Neural progenitor cell (in vitro differentiated cells): Measurements from ENCODE around the gene ZNF878. TPM values are rescaled to one million over a fixed set of nuclear protein-coding genes. Genes with fewer than 3 reads are reported as not detected.
A peak's percentile ranks its signal among the peaks of the same experiment; 100 is the strongest.
"Not testable (repeated sequence)": the region's sequence is repeated elsewhere in the genome, so short reads cannot be mapped to it uniquely, and the experiment has no call there.

ENCODE experiments used
- DNase-seq: peaks from one replicate; pipeline ENCODE4 v3.0.0-alpha.2; 2016; ENCODE audit warnings: low spot score
- H2AFZ ChIP-seq: fragments of 200-600 bp; sonication (generic); replicated peaks from 2 replicates; pipeline ENCODE4 v1.6.1; 2016; ENCODE audit warnings: antibody characterized with exemption
- H3F3A ChIP-seq: fragments of 200-600 bp; sonication (generic); 2 replicates; pipeline ENCODE4 v1.6.1; 2016; ENCODE audit warnings: antibody characterized with exemption, low read depth
- H3K27ac ChIP-seq: fragments of 200-600 bp; sonication (generic); 2 replicates; pipeline ENCODE4 v1.5.1; 2016; ENCODE audit warnings: mild to moderate bottlenecking
- H3K27me3 ChIP-seq: fragments of 200-600 bp; sonication (generic); 2 replicates; pipeline ENCODE4 v1.6.1; 2016; ENCODE audit warnings: mild to moderate bottlenecking, moderate library complexity
- H3K36me3 ChIP-seq: fragments of 200-600 bp; sonication (generic); 2 replicates; pipeline ENCODE4 v1.5.1; 2016
- H3K4me1 ChIP-seq: fragments of 200-600 bp; sonication (generic); 2 replicates; pipeline ENCODE4 v1.6.1; 2016; ENCODE audit warnings: mixed run types
- H3K4me2 ChIP-seq: fragments of 200-600 bp; sonication (generic); 2 replicates; pipeline ENCODE4 v1.6.1; 2016
- H3K4me3 ChIP-seq: fragments of 200-600 bp; sonication (generic); 2 replicates; pipeline ENCODE4 v1.5.1; 2016
- H3K79me2 ChIP-seq: fragments of 200-600 bp; sonication (generic); 2 replicates; pipeline ENCODE4 v1.6.1; 2016; ENCODE audit warnings: low read depth
- H3K9ac ChIP-seq: fragments of 200-600 bp; sonication (generic); 2 replicates; pipeline ENCODE4 v1.6.1; 2016
- H3K9me3 ChIP-seq: fragments of 200-600 bp; sonication (generic); 2 replicates; pipeline ENCODE4 v1.5.1; 2016; ENCODE audit warnings: low read depth
- H4K20me1 ChIP-seq: fragments of 200-600 bp; sonication (generic); 2 replicates; pipeline ENCODE4 v1.6.1; 2016; ENCODE audit warnings: low read depth
- H3K27ac Mint-ChIP-seq: 3 replicates; pipeline ENCODE4 v1.8.0; 2021; ENCODE audit warnings: mixed read lengths
- H3K27me3 Mint-ChIP-seq: 2 replicates; pipeline ENCODE4 v1.8.0; 2022; ENCODE audit warnings: low read depth, mild to moderate bottlenecking, inconsistent platforms, moderate library complexity, mixed read lengths; ENCODE audit not compliant: insufficient read depth
- H3K36me3 Mint-ChIP-seq: 3 replicates; pipeline ENCODE4 v1.8.0; 2021; ENCODE audit warnings: mixed read lengths
- H3K4me1 Mint-ChIP-seq: 3 replicates; pipeline ENCODE4 v1.8.0; 2021; ENCODE audit warnings: mixed read lengths
- H3K4me3 Mint-ChIP-seq: 3 replicates; pipeline ENCODE4 v1.8.0; 2021; ENCODE audit warnings: mild to moderate bottlenecking, moderate library complexity, mixed read lengths
- H3K9me3 Mint-ChIP-seq: 3 replicates; pipeline ENCODE4 v1.8.0; 2020; ENCODE audit warnings: mixed read lengths
- CTCF ChIP-seq: fragments of 200-600 bp; sonication (generic); IDR thresholded peaks from 2 replicates; pipeline ENCODE4 v1.5.1; 2017; ENCODE audit warnings: antibody characterized with exemption, mild to moderate bottlenecking
- EZH2 ChIP-seq: fragments of 200-600 bp; sonication (generic); IDR thresholded peaks from 2 replicates; pipeline ENCODE4 v1.6.1; 2017; ENCODE audit warnings: antibody characterized with exemption, mild to moderate bottlenecking, moderate library complexity
- EZH2phosphoT487 ChIP-seq: fragments of 200-600 bp; sonication (generic); IDR thresholded peaks from 2 replicates; pipeline ENCODE4 v1.6.1; 2017; ENCODE audit warnings: antibody characterized with exemption
- total RNA-seq: library from RNA; depleted of rRNA; stranded (reverse); fragments of >200 nt; gene quantifications from 2 replicates; pipeline ENCODE4 v1.2.3, GENCODE V29; 2015; ENCODE audit warnings: low replicate concordance

Gene ZNF878
- total RNA-seq, 1 donor from 2014 or later, result 3.0 TPM

GRCh38 chr19:12090807-12091206, 38.0 kb upstream of the ZNF878 start:
- no peaks in the 10 kb centered on the region for H3K4me1 ChIP-seq
- peak; percentile 77 for DNase-seq
- no peaks in the 10 kb centered on the region for H3K27me3 ChIP-seq
- H3K4me2 ChIP-seq, result no peak overlapping the region
- no peak overlapping the region for H3K9ac ChIP-seq
- H3K36me3 ChIP-seq, result peaks cover 14% of the 10 kb centered on the region
- H3K9me3 Mint-ChIP-seq, result peaks cover 57% of the 10 kb centered on the region
- H3K27ac ChIP-seq, result no peak overlapping the region
- no peak overlapping the region for H3K4me3 ChIP-seq
- no peak overlapping the region for H2AFZ ChIP-seq
- peaks cover 13% of the 10 kb centered on the region for H3K36me3 Mint-ChIP-seq
- peaks cover 4% of the 10 kb centered on the region for H3K9me3 ChIP-seq
- H3K27me3 Mint-ChIP-seq, result no peaks in the 10 kb centered on the region
- no peaks in the 10 kb centered on the region for H4K20me1 ChIP-seq
- TF ChIP-seq EZH2 (no peak), CTCF (peak; percentile 77)
- no peak overlapping the region for H3K27ac Mint-ChIP-seq
- H3K79me2 ChIP-seq, result peaks cover 33% of the 10 kb centered on the region
- no peaks in the 10 kb centered on the region for H3K4me1 Mint-ChIP-seq
- H3F3A ChIP-seq, result peaks cover 21% of the 10 kb centered on the region
- peak overlapping the region; percentile 57 for H3K4me3 Mint-ChIP-seq

- Mint-ChIP-seq H3K27ac (no peak overlapping the region), H3K9me3 (peaks cover 50% of the 10 kb centered on the region), H3K4me3 (no peak overlapping the region), H3K4me1 (no peaks in the 10 kb centered on the region), H3K36me3 (peaks cover 4% of the 10 kb centered on the region), H3K27me3 (no peaks in the 10 kb centered on the region)
- H3K9ac ChIP-seq, result no peak overlapping the region
- H3K79me2 ChIP-seq, result no peaks in the 10 kb centered on the region
- H3K27ac ChIP-seq, result no peak overlapping the region
- no peaks in the 10 kb centered on the region for H4K20me1 ChIP-seq
- no peak for TF ChIP-seq CTCF
- TF ChIP-seq EZH2phosphoT487, result no peak
- TF ChIP-seq EZH2, result no peak
- H3F3A ChIP-seq, result no peaks in the 10 kb centered on the region
- H3K36me3 ChIP-seq, result peaks cover 4% of the 10 kb centered on the region
- H3K4me3 ChIP-seq, result no peak overlapping the region
- no peaks in the 10 kb centered on the region for H3K4me1 ChIP-seq
- no peak for DNase-seq
- H3K27me3 ChIP-seq, result no peaks in the 10 kb centered on the region
- H2AFZ ChIP-seq, result no peak overlapping the region
- H3K4me2 ChIP-seq, result no peak overlapping the region
- peaks cover 4% of the 10 kb centered on the region for H3K9me3 ChIP-seq
These were observed 32.5 kb upstream of the ZNF878 start for GRCh38 chr19:12085074-12085818.

GRCh38 chr19:12083336-12083735, 30.6 kb upstream of the ZNF878 start:
- H3K9me3 Mint-ChIP-seq, result peaks cover 56% of the 10 kb centered on the region
- H3K9me3 ChIP-seq, result peaks cover 18% of the 10 kb centered on the region
- not testable (repeated sequence) for H4K20me1 ChIP-seq, H3K9ac ChIP-seq, H3K4me2 ChIP-seq, H2AFZ ChIP-seq, H3K36me3 Mint-ChIP-seq, DNase-seq, H3K4me3 Mint-ChIP-seq, H3K4me1 ChIP-seq, H3K27ac Mint-ChIP-seq, H3K4me3 ChIP-seq, H3K27me3 ChIP-seq, H3F3A ChIP-seq, H3K4me1 Mint-ChIP-seq, H3K27me3 Mint-ChIP-seq, H3K27ac ChIP-seq, H3K79me2 ChIP-seq
- peaks cover 10% of the 10 kb centered on the region for H3K36me3 ChIP-seq

- Mint-ChIP-seq H3K9me3 (peaks cover 78% of the 10 kb centered on the region), H3K27me3 (peaks cover 5% of the 10 kb centered on the region), H3K4me3 (no peak overlapping the region), H3K27ac (no peak overlapping the region), H3K36me3 (peaks cover 50% of the 10 kb centered on the region), H3K4me1 (no peaks in the 10 kb centered on the region)
- Histone ChIP-seq H3K9ac (no peak overlapping the region), H3F3A (peaks cover 23% of the 10 kb centered on the region), H3K9me3 (peaks cover 72% of the 10 kb centered on the region), H3K27ac (no peak overlapping the region), H2AFZ (no peak overlapping the region), H3K79me2 (no peaks in the 10 kb centered on the region), H3K4me3 (peak overlapping the region; percentile 9), H3K27me3 (no peaks in the 10 kb centered on the region), H3K4me1 (no peaks in the 10 kb centered on the region), H4K20me1 (no peaks in the 10 kb centered on the region), H3K4me2 (no peak overlapping the region), H3K36me3 (peaks cover 58% of the 10 kb centered on the region)
- DNase-seq, result no peak
- no peak for TF ChIP-seq CTCF
- TF ChIP-seq EZH2, result no peak
- no peak for TF ChIP-seq EZH2phosphoT487
These were observed 24.6 kb upstream of the ZNF878 start for GRCh38 chr19:12077375-12077774.

GRCh38 chr19:12076331-12076730, 23.6 kb upstream of the ZNF878 start:
- H2AFZ ChIP-seq, H3K9ac ChIP-seq, H4K20me1 ChIP-seq, H3K27ac Mint-ChIP-seq, DNase-seq, H3K27me3 Mint-ChIP-seq, H3K27me3 ChIP-seq, H3K79me2 ChIP-seq, H3K4me1 Mint-ChIP-seq, H3K27ac ChIP-seq, H3K4me1 ChIP-seq, H3K4me2 ChIP-seq, H3K4me3 Mint-ChIP-seq: not testable (repeated sequence)
- Histone ChIP-seq H3F3A (peaks cover 23% of the 10 kb centered on the region), H3K4me3 (peak overlapping the region; percentile 0), H3K36me3 (peaks cover 61% of the 10 kb centered on the region), H3K9me3 (peaks cover 77% of the 10 kb centered on the region)
- H3K36me3 Mint-ChIP-seq, result peaks cover 47% of the 10 kb centered on the region
- peaks cover 76% of the 10 kb centered on the region for H3K9me3 Mint-ChIP-seq
